NCI-H187 treated with DMSO at 0.1 percent for 48 hours (cell line): ENCODE results near the gene CAPZA1.

Experiments
- DNase-seq: peaks from one replicate; lab custom pipeline; 2025; lab: John Stamatoyannopoulos, UW

The CAPZA1 gene

DNA sequence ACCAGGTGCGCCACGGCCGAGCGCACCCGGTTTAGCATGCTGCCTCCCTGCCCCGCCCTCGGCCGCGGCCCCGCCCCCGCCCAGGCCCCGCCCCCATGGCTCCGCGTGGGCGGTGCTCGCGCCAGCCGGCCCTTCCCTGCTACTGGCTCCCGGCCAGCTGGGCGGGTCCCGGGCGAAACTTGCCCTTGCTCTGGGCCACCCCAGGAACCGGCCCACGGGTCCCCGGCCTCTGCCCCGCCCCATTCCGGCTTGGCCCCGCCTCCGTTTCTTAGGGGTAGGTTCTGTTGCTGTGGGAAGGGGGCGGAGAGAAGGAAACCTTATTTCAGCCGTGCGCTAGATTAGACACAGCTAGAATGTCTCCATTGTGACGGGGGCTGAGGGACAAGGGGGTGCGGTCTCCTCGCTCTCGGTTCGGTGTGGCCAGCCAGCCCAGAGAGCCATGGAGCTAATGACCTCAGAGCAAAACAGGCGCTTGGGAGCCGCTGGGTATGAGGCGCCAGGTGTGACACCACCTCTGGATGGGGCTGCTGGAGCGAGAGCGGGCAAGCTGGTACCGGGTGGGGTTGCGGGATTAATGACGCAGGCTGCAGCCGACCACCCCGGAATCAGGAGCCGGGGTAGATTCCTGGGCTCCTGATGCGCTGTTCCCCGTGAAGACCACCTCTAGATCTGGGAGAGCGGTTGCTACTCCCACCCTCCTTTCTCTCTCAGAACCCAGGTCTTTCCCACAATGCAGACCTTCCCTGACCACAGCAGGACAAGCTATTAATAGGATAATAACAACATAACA is 95.8 kb downstream of the CAPZA1 start, which contains the start of gene PPM1J:
PPM1J (minus strand) TSS at position 69 of the 790 bp plus-strand sequence; CDS start at position 38, 31 bp downstream.
- no peak for DNase-seq

GRCh38 chr1:112716133-112716720 is 96.6 kb downstream of the CAPZA1 start:
- peak; percentile 38 for DNase-seq

DNA sequence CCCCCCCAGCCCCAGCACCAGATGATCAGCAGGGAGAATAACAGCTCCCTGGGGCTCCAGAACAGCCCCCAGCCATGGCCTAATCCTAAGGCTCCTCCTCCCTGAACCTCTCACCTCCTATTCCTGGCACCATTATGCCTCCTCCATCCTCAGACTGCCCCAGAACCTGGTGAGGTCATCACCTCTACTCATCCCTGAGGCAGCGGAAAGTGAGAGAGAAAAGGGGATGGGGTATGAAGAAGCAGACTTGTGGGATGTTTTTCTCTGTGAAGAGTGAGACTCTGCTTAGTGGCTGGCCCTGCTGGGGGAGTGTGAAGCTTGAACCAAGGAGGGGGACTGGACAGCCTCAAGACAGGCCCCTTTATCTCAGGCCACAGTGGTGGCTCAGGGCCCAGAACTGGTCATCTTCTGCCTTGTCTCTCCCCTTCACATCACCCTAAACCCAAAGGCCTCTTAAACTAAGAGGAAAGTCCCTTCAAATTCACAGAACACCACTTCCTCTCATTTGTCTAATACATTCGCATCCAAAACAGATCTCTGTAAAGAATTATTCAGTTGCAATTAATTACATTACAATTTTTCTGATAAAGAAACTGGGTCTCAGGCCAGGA is 97.7 kb downstream of the CAPZA1 start:
- DNase-seq, result no peak

DNA sequence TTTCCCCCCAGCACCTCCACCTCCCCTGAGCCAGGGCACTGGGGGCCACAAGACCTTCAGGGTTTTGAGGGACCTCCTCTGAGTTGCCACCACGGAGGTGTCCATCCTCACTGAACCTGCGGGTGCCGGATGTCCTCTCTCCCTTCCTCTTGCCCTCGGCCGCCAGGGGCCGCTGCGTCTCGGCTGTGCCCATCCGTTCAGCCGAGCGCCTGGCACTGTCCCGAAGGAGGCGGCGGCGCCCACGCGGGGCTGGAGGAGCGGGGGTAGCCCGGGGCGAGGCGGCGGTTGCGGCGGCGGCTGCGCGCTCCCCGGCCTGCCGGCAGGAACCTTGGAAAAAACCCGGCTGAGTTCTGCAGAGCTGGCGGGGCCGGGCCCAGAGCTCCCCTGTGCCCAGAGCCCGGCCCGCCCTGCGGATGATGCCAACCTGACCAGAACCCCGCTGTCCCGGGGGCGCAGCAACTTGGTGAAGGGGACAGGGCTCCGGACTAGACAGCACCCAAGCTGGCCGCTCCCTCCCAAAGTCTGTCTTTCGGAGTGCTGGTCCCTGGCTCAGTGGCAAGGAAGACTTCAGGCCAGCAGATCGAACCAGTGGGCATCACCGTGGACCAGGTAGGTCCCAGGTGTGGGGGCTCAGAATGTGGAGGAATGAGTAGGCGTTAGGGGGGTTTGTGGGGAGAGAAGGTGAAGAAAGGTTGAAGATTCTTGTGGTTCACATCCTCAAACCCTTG is 99.2 kb downstream of the CAPZA1 start:
- DNase-seq, result no peak

- no peak for DNase-seq
Observed at GRCh38 chr1:112719706-112720105, 100.1 kb downstream of the CAPZA1 start.

GRCh38 chr1:112720800-112721199 is 101.2 kb downstream of the CAPZA1 start:
- DNase-seq, result no peak
